NCI-H2171 (cell line): ENCODE data around the gene SLITRK5.

Experiments
- DNase-seq: peaks from one replicate; lab custom pipeline; 2025; lab: John Stamatoyannopoulos, UW

Gene SLITRK5

GRCh38 chr13:87671031-87671752, at the start of gene SLITRK5:
TSS of gene SLITRK5 (plus strand) at chr13:87671371. CDS start at chr13:87675389, 4,018 bp downstream.
- peak; percentile 49 for DNase-seq

- DNase-seq: no peak
These were observed 48.2 kb upstream of the SLITRK5 start for GRCh38 chr13:87622971-87623370.

- no peak for DNase-seq
These were observed 14.9 kb upstream of the SLITRK5 start for GRCh38 chr13:87656306-87656705.

- no peak for DNase-seq
These were observed 9.7 kb upstream of the SLITRK5 start for GRCh38 chr13:87661471-87661870.

GRCh38 chr13:87666831-87667230, 4.3 kb upstream of the SLITRK5 start:
- DNase-seq: no peak

- DNase-seq: no peak
These were observed 3.5 kb upstream of the SLITRK5 start for GRCh38 chr13:87667686-87668085.

GRCh38 chr13:87669379-87669978, 1.7 kb upstream of the SLITRK5 start:
- no peak for DNase-seq

GRCh38 chr13:87671753-87672605, 808 bp downstream of the SLITRK5 start:
- DNase-seq: no peak

GRCh38 chr13:87674247-87674738, 3.1 kb downstream of the SLITRK5 start:
- no peak for DNase-seq

- no peak for DNase-seq
These were observed 4.7 kb downstream of the SLITRK5 start for GRCh38 chr13:87675851-87676250.

- no peak for DNase-seq
These were observed 5.3 kb downstream of the SLITRK5 start for GRCh38 chr13:87676254-87677042.

- DNase-seq: no peak
These were observed 5.9 kb downstream of the SLITRK5 start for GRCh38 chr13:87677043-87677495.

GRCh38 chr13:87677496-87678371, 6.6 kb downstream of the SLITRK5 start:
- no peak for DNase-seq

GRCh38 chr13:87678372-87678752, 7.2 kb downstream of the SLITRK5 start:
- DNase-seq: no peak

- DNase-seq: no peak
These were observed 9.1 kb downstream of the SLITRK5 start for GRCh38 chr13:87680298-87680697.

- DNase-seq: no peak
These were observed 13.9 kb downstream of the SLITRK5 start for GRCh38 chr13:87684850-87685742.

- DNase-seq: no peak
These were observed 25.3 kb downstream of the SLITRK5 start for GRCh38 chr13:87696458-87696857.

- DNase-seq: no peak
These were observed 27.1 kb downstream of the SLITRK5 start for GRCh38 chr13:87698268-87698667.

- DNase-seq: no peak
These were observed 38.8 kb downstream of the SLITRK5 start for GRCh38 chr13:87709947-87710346.

GRCh38 chr13:87712012-87712411, 40.8 kb downstream of the SLITRK5 start:
- DNase-seq: no peak
